ENCODE results near the gene STK4. TPM values are rescaled to one million over a fixed set of nuclear protein-coding genes. Genes with fewer than 3 reads are reported as not detected.
"Not testable (repeated sequence)": the region's sequence is repeated elsewhere in the genome, so short reads cannot be mapped to it uniquely, and the experiment has no call there.

The STK4 gene
- total RNA-seq, 2 donors from 2014 or later = 149 to 205 TPM

GRCh38 chr20:45051204-45052060, 85.1 kb downstream of the STK4 start:
- DNase-seq (ENCODE audit: low spot score in 2 of 2) (no peak), ATAC-seq (peak in 1 of 2 donors; percentile 18)
- Mint-ChIP-seq H3K36me3 (peaks cover 7 to 10% of the 10 kb centered on the region in 2 donors), H3K9me3 (no peaks in the 10 kb centered on the region), H3K27ac (peak overlapping the region in 1 of 2 donors; percentile 94)

- Mint-ChIP-seq H3K27ac (peak overlapping the region; percentile 78 to 94), H3K36me3 (peaks cover 7 to 10% of the 10 kb centered on the region in 2 donors), H3K9me3 (no peaks in the 10 kb centered on the region)
- peak; percentile 67 to 69 for ATAC-seq
- DNase-seq (ENCODE audit: low spot score in 2 of 2) = no peak
Observed at GRCh38 chr20:45052698-45053429, 86.6 kb downstream of the STK4 start.

DNA sequence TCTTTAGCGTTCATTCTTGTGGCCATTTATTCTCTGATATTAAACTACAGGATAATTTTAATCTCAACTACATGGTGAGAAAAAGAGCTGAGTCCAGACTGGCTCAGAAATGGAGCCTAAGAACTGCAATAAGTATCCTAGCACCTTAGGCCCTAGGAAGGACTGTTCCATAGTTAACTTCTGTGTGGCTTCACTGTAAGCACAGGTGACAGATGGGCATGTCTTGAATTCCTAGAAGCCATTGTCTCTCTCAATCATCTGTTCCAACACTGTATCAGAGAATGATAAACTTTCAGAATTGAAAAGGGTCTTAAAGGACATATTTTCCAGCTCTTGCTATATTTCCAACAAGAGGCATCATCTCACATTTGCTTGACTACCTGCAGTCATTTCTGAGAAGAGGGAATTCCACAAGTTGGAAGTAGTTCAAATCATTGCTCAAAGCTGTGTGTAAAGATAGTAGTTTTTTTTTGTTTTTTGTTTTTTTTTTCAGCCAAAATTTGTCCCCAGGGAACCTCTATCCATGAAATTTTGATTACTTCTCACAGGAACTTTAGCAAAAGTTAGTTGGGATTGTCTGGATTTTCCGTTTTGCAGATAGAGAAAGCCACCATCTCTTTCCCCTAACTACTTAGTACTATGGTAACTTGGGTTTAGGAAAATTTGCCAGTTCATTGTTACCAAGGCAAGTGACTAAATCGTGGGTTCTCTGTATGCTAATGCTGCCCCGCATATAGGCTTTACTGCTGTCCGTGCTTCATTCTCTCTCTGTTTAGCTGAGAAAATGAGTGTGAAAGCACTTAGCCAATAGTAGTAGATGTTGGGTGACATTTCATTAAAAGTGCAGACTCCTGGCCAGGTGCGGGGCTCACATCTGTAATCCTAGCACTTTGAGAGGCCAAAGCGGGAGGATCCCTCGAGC, 87.4 kb downstream of the STK4 start:
- peaks cover 7 to 10% of the 10 kb centered on the region in 2 donors for H3K36me3 Mint-ChIP-seq
- no peaks in the 10 kb centered on the region for H3K9me3 Mint-ChIP-seq
- peak; percentile 23 to 25 for ATAC-seq
- no peak for DNase-seq (ENCODE audit: low spot score in 2 of 2)
- peak overlapping the region; percentile 87 to 94 for H3K27ac Mint-ChIP-seq

DNA sequence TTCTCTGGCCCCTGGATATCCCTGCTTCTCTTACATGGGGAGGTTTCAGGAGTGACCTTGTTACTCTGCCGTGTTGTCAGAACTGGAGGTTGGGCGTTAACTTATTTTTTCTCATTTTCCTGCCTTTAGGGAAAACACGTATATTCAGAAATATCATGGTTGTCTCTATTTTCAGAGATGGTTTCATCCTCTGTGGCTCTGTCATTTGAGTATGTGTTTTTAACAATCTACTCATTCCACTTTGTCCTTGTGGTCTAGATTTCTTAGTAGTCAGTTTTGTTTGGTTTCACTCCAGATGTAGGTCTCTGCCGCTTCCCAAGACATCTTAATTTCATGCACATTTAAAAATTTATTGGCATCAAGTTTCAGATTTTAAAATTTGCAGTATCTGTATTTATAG, 88.7 kb downstream of the STK4 start:
- Mint-ChIP-seq H3K9me3 (no peaks in the 10 kb centered on the region), H3K36me3 (peaks cover 7 to 14% of the 10 kb centered on the region in 2 donors), H3K27ac (peak overlapping the region; percentile 70 to 84)
- ATAC-seq (no peak), DNase-seq (ENCODE audit: low spot score in 2 of 2) (no peak)

DNA sequence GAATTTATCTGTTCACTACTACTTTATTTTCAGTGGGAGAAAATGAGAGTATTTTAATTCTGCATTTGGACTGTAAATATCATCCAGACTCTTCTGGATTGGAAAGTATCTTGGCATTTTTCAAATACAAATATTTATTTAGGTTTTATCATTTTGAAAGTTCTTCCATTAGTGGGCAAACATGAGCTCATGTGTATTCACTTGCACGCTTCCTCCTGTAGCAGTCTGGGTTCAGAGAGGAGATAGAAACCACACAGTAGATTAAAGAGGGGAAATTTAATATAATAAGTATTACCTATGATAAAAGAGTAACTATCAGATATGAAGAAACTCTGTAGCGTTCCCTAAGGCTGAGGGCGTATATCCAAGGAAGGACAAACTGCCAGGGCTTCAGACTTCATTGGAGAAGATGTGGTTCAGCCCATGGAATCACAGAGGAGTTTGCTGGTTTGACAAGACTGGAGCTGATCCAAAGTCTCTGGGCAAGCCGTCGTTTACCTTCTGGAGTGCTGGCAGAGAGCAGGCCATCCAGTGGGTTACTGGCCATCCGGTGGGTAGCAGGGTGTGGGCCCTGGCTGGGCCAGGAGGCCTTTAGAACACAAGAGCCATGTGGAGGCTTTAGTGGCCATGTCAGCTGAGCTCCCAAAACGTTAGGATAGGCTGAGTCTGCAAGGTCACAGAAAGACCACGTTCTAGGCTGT, 90.3 kb downstream of the STK4 start:
- H3K36me3 Mint-ChIP-seq = peaks cover 7 to 19% of the 10 kb centered on the region in 2 donors
- H3K27ac Mint-ChIP-seq = peak overlapping the region; percentile 11 to 62
- ATAC-seq (no peak), DNase-seq (ENCODE audit: low spot score in 2 of 2) (no peak)
- H3K9me3 Mint-ChIP-seq = no peaks in the 10 kb centered on the region

DNA sequence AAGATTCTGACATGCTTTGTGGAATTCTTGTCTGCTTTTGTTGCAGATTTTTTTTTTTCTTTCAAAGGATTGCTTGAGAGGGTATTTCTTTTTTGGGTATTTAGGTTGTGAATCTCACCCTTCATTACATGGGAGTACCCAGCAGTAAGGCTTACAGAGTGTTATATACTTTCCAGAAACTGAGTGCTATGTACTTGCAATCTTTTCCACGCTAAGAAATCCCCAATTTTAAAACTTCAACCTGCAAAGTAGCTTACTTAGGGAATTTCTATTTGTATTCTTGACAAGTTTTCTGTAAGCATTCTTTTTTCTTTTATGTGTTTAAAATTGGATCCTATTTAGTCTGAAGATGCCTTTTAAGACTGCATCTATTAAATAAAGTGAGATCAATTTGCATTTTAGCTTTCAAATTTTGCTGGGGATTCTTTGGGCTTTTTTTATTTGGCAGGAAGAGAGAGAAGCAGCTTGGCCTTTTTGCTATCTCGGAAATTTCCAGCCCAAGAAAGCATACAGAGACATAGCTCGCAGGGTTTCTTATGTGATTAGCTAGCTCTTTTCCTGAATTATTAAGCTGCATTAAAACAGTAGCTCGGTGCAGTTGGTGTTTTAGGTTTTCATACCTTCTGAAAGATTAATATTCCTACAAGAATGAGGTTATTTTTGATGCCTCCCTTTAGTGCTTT, 92.0 kb downstream of the STK4 start:
- no peaks in the 10 kb centered on the region for H3K9me3 Mint-ChIP-seq
- H3K36me3 Mint-ChIP-seq = peaks cover 0 to 12% of the 10 kb centered on the region in 2 donors
- H3K27ac Mint-ChIP-seq = peak overlapping the region; percentile 57 to 70
- ATAC-seq (no peak), DNase-seq (ENCODE audit: low spot score in 2 of 2) (no peak)

DNA sequence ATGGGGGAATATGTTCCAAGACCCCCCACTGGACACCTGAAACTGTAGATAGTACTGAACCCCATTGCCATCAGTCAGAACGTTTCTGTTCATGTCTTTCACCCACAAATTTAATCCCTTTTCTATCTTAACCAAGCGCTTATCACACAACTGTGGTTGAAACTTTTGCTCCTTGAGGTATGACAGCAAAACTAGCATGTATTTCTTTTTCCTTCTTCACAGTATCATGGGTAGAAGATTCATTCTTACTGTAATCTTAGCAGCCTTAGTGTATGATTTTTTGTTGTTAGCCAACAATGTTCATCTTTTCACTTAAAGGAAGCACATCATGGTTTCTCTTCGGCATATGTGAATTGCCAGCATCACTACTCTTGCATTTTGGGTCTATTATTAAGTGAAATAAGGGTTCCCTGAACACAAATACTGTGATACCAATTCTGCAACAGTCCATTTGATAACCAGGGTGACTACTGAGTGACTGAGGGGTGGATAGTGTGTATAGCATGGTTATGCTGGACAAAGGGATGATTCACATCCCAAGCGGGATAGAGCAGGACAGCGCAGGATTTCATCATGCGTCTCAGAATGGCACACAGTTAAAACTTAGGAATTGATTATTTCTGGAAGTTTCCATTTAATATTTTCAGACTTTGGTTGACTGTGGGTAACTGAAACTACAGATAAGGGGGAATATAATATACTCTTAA, 92.9 kb downstream of the STK4 start:
- peak overlapping the region; percentile 62 to 70 for H3K27ac Mint-ChIP-seq
- H3K9me3 Mint-ChIP-seq = no peaks in the 10 kb centered on the region
- ATAC-seq (peak; percentile 14 to 49), DNase-seq (ENCODE audit: low spot score in 2 of 2) (no peak)
- peaks cover 0 to 17% of the 10 kb centered on the region in 2 donors for H3K36me3 Mint-ChIP-seq

- Mint-ChIP-seq H3K36me3 (peaks cover 0 to 21% of the 10 kb centered on the region in 2 donors), H3K27ac (peak overlapping the region in 1 of 2 donors; percentile 61), H3K9me3 (no peaks in the 10 kb centered on the region)
- no peak for DNase-seq (ENCODE audit: low spot score in 2 of 2)
- ATAC-seq = no peak
Observed at GRCh38 chr20:45060294-45060693, 94.0 kb downstream of the STK4 start.

- DNase-seq (ENCODE audit: low spot score in 2 of 2) (no peak), ATAC-seq (peak; percentile 86 to 99)
- H3K36me3 Mint-ChIP-seq = peaks cover 0 to 22% of the 10 kb centered on the region in 2 donors
- H3K27ac Mint-ChIP-seq = peak overlapping the region in 1 of 2 donors; percentile 61
- H3K9me3 Mint-ChIP-seq = no peaks in the 10 kb centered on the region
Observed at GRCh38 chr20:45061244-45061643, 94.9 kb downstream of the STK4 start.

DNA sequence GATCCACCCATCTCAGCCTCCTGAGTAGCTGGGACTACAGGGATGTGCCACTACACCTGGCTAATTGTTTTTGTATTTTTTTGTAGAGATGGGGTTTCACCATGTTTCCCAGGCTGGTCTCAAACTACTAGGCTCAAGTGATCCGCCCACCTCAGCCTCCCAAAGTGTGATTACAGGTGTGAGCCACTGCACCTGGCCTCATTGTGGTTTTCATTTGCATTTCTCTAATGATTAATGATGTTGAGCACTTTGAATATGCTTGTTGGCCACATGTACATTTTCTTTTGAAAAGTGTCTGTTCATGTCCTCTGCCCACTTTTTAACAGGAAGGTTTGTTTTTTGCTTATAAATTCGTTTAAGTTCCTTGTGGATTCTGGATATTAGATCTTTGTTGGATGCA, 96.8 kb downstream of the STK4 start:
- not testable (repeated sequence) for DNase-seq (ENCODE audit: low spot score in 2 of 2)
- peaks cover 0 to 36% of the 10 kb centered on the region in 2 donors for H3K36me3 Mint-ChIP-seq
- H3K27ac Mint-ChIP-seq = peak overlapping the region in 1 of 2 donors; percentile 13

GRCh38 chr20:45064812-45065211, 98.5 kb downstream of the STK4 start:
- Mint-ChIP-seq H3K27ac (peak overlapping the region in 1 of 2 donors; percentile 26), H3K36me3 (peaks cover 0 to 46% of the 10 kb centered on the region in 2 donors), H3K9me3 (no peaks in the 10 kb centered on the region)
- ATAC-seq (no peak), DNase-seq (ENCODE audit: low spot score in 2 of 2) (no peak)

More for the DNA sequence above, 96.8 kb downstream of the STK4 start:
- ATAC-seq, H3K9me3 Mint-ChIP-seq: not testable (repeated sequence)

DNA sequence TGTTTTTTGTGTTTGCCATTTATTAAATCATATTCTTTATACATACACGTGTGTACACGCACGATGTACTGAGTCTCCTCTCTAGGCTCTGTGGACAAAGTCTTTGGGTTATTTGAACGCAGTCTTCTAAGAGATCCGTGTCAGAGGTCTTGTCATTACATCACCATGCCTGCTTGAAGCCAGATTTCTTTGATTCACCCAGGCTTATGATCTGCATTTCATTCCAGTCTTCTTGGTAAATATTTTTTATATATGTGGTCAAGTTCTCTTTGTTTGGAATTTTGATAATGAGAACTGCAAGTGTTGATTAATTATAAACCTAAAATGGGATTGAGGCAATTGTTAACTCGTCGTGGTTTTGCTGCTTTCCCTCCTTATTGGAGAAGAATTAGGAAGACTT, 100.1 kb downstream of the STK4 start:
- H3K9me3 Mint-ChIP-seq = no peaks in the 10 kb centered on the region
- H3K27ac Mint-ChIP-seq = peak overlapping the region; percentile 33 to 79
- DNase-seq (ENCODE audit: low spot score in 2 of 2) (no peak), ATAC-seq (no peak)
- peaks cover 0 to 48% of the 10 kb centered on the region in 2 donors for H3K36me3 Mint-ChIP-seq

GRCh38 chr20:45067087-45067486, 100.8 kb downstream of the STK4 start:
- H3K36me3 Mint-ChIP-seq = peaks cover 0 to 48% of the 10 kb centered on the region in 2 donors
- peak overlapping the region; percentile 33 to 73 for H3K27ac Mint-ChIP-seq

GRCh38 chr20:45067558-45067957, 101.2 kb downstream of the STK4 start:
- peaks cover 0 to 48% of the 10 kb centered on the region in 2 donors for H3K36me3 Mint-ChIP-seq
- peak overlapping the region in 1 of 2 donors; percentile 33 for H3K27ac Mint-ChIP-seq

More at GRCh38 chr20:45067087-45067486, 100.8 kb downstream of the STK4 start:
- ATAC-seq (peak in 1 of 2 donors; percentile 22), DNase-seq (ENCODE audit: low spot score in 2 of 2) (no peak)
- no peaks in the 10 kb centered on the region for H3K9me3 Mint-ChIP-seq

DNA sequence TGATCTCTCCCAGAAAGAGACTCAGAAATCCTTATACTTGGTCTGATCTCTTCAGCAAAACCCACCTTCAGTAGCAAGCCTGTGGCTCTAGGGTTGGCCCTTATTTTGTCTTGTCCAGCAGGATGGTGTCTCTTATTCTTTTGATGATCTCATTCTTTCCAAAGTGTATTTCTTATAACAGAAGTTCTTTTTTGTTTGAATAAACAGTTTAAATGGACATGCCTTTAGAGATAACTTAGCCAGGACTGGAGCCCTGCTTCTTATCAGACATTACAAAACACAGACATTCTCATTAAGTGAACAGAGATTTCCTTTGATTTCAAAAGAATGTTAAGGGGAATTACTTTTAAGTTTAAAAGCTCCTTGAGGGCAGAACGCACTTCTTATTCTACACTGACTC, 102.9 kb downstream of the STK4 start:
- DNase-seq (ENCODE audit: low spot score in 2 of 2) (no peak), ATAC-seq (no peak)
- H3K9me3 Mint-ChIP-seq = no peaks in the 10 kb centered on the region
- peak overlapping the region; percentile 16 to 38 for H3K27ac Mint-ChIP-seq
- peaks cover 0 to 39% of the 10 kb centered on the region in 2 donors for H3K36me3 Mint-ChIP-seq

More at GRCh38 chr20:45067558-45067957, 101.2 kb downstream of the STK4 start:
- DNase-seq (ENCODE audit: low spot score in 2 of 2) (no peak), ATAC-seq (no peak)
- no peaks in the 10 kb centered on the region for H3K9me3 Mint-ChIP-seq
